GM21529 (cell line): ENCODE measurements around the gene NRF1.

Source experiments
- ATAC-seq: cut with Tn5 transposase; IDR thresholded peaks from one replicate; pipeline ENCODE4 v1.9.1; 2021; ENCODE audit not compliant: unreplicated experiment

The NRF1 gene

GRCh38 chr7:129796186-129796775 lies 184.8 kb downstream of the NRF1 start:
- no peak for ATAC-seq

- ATAC-seq, result no peak
Observed at GRCh38 chr7:129797214-129797789, 185.8 kb downstream of the NRF1 start.

GRCh38 chr7:129798616-129799349 lies 187.3 kb downstream of the NRF1 start:
- ATAC-seq, result no peak

- ATAC-seq, result no peak
Observed at GRCh38 chr7:129799350-129799955, 187.9 kb downstream of the NRF1 start.

- ATAC-seq, result no peak
Observed at GRCh38 chr7:129800901-129801300, 189.4 kb downstream of the NRF1 start.

- ATAC-seq, result no peak
Observed at GRCh38 chr7:129801882-129802281, 190.4 kb downstream of the NRF1 start.

GRCh38 chr7:129803546-129804081 lies 192.1 kb downstream of the NRF1 start:
- no peak for ATAC-seq

GRCh38 chr7:129804111-129804889 lies 192.8 kb downstream of the NRF1 start:
- ATAC-seq, result no peak

- ATAC-seq, result no peak
Observed at GRCh38 chr7:129804890-129805719, 193.6 kb downstream of the NRF1 start.
